ENCODE data around the gene RTL10.

DNA sequence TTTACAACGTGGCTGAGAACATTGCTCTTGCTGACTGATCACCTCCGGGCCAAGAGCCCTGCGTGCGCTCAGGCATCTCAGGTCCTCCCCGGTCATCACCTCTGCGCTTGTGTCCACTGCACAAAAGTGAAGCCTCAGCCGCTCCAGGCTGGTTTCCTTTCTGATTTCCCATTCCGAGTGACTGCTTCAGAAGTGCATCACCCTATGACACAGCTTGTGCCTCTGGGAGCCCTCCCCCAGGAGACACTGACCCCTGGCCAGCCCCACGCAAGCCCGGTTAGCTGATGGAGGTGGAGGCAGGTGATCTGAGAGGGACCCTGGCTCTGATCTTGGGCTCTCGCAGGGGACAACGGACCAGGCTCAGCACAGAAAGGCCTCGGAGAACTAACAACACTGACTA, 38.3 kb upstream of the RTL10 start:
- TF ChIP-seq, protein P1, sequence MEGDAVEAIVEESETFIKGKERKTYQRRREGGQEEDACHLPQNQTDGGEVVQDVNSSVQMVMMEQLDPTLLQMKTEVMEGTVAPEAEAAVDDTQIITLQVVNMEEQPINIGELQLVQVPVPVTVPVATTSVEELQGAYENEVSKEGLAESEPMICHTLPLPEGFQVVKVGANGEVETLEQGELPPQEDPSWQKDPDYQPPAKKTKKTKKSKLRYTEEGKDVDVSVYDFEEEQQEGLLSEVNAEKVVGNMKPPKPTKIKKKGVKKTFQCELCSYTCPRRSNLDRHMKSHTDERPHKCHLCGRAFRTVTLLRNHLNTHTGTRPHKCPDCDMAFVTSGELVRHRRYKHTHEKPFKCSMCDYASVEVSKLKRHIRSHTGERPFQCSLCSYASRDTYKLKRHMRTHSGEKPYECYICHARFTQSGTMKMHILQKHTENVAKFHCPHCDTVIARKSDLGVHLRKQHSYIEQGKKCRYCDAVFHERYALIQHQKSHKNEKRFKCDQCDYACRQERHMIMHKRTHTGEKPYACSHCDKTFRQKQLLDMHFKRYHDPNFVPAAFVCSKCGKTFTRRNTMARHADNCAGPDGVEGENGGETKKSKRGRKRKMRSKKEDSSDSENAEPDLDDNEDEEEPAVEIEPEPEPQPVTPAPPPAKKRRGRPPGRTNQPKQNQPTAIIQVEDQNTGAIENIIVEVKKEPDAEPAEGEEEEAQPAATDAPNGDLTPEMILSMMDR (IDR thresholded peaks at IDR 0.05) = no peak
- TF ChIP-seq, protein P2, sequence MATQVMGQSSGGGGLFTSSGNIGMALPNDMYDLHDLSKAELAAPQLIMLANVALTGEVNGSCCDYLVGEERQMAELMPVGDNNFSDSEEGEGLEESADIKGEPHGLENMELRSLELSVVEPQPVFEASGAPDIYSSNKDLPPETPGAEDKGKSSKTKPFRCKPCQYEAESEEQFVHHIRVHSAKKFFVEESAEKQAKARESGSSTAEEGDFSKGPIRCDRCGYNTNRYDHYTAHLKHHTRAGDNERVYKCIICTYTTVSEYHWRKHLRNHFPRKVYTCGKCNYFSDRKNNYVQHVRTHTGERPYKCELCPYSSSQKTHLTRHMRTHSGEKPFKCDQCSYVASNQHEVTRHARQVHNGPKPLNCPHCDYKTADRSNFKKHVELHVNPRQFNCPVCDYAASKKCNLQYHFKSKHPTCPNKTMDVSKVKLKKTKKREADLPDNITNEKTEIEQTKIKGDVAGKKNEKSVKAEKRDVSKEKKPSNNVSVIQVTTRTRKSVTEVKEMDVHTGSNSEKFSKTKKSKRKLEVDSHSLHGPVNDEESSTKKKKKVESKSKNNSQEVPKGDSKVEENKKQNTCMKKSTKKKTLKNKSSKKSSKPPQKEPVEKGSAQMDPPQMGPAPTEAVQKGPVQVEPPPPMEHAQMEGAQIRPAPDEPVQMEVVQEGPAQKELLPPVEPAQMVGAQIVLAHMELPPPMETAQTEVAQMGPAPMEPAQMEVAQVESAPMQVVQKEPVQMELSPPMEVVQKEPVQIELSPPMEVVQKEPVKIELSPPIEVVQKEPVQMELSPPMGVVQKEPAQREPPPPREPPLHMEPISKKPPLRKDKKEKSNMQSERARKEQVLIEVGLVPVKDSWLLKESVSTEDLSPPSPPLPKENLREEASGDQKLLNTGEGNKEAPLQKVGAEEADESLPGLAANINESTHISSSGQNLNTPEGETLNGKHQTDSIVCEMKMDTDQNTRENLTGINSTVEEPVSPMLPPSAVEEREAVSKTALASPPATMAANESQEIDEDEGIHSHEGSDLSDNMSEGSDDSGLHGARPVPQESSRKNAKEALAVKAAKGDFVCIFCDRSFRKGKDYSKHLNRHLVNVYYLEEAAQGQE (IDR thresholded peaks at IDR 0.05; ENCODE audit: insufficient read depth in 1 of 2, low read depth in 2 of 2, low read length in 1 of 2) = no peak
- TF ChIP-seq SIN3A (IDR thresholded peaks at IDR 0.05; ENCODE audit: borderline replicate concordance, insufficient read depth, low read depth, low read length) (no peak), POLR2AphosphoS5 (IDR thresholded peaks at IDR 0.05; ENCODE audit: low read depth, low read length) (no peak), TCF7L2 (IDR thresholded peaks at IDR 0.05; ENCODE audit: low read depth, low read length) (no peak)
